Motor neuron (in vitro differentiated cells): ENCODE measurements around the gene ITIH4. TPM values are rescaled to one million over a fixed set of nuclear protein-coding genes. Genes with fewer than 3 reads are reported as not detected.

Experiments used
- ATAC-seq, 8 experiments: fragments of 200-7000 bp; cut with Tn5 transposase; replicated peaks in 6 of 8; 2 replicates each; pipeline ENCODE4 v1.8.0; 2021; ENCODE audit warnings: mild to moderate bottlenecking in 8 of 8, moderate library complexity in 8 of 8
- H3K27ac ChIP-seq, 2 donors: fragments of 250-450 bp; sonication (Bioruptor Pico); 2 replicates each; pipeline ENCODE4 v1.9.0; 2021; ENCODE audit warnings: antibody characterized with exemption in 2 of 2, mild to moderate bottlenecking in 2 of 2, moderate library complexity in 1 of 2
- H3K4me1 ChIP-seq, 2 donors: fragments of 250-450 bp; sonication (Bioruptor Pico); replicated peaks in 1 of 2; 2 replicates each; pipeline ENCODE4 v1.6.1; 2021; ENCODE audit warnings: antibody characterized with exemption in 2 of 2, mild to moderate bottlenecking in 2 of 2, moderate library complexity in 1 of 2
- H3K4me3 ChIP-seq, 5 donors: fragments of 250-450 bp; sonication (Bioruptor Pico); 2 replicates each; pipeline ENCODE4 v1.9.0; 2021; ENCODE audit warnings: antibody characterized with exemption in 5 of 5, mild to moderate bottlenecking in 5 of 5, moderate library complexity in 4 of 5
- WGBS, 10 experiments: fragments of 450-650 bp; shearing (Covaris generic); methylation state at CpG; one replicate each; pipeline ENCODE4 v1.0.0; 2022; 5-methylcytosine and 5-hydroxymethylcytosine counted together
- in situ Hi-C, 9 experiments: fragments of 400-800 bp; cut with MboI; loops; one replicate each; pipeline ENCODE4 v1.15.0; 2021; ENCODE audit warnings: low sequenced_read_pairs in 9 of 9, low pct_unique_long_range_greater_than_20kb in 2 of 9; ENCODE audit not compliant: unreplicated experiment in 9 of 9
- total RNA-seq, 8 experiments: library from RNA; unstranded; fragments of 300-600 nt; gene quantifications; 2 replicates each; pipeline versions ENCODE4 v1.2.3 to v1.2.4, GENCODE V29; 2022

ITIH4 gene
- total RNA-seq, 8 experiments from 2014 or later, result 1.4 to 7.0 (median 2.6) TPM

DNA sequence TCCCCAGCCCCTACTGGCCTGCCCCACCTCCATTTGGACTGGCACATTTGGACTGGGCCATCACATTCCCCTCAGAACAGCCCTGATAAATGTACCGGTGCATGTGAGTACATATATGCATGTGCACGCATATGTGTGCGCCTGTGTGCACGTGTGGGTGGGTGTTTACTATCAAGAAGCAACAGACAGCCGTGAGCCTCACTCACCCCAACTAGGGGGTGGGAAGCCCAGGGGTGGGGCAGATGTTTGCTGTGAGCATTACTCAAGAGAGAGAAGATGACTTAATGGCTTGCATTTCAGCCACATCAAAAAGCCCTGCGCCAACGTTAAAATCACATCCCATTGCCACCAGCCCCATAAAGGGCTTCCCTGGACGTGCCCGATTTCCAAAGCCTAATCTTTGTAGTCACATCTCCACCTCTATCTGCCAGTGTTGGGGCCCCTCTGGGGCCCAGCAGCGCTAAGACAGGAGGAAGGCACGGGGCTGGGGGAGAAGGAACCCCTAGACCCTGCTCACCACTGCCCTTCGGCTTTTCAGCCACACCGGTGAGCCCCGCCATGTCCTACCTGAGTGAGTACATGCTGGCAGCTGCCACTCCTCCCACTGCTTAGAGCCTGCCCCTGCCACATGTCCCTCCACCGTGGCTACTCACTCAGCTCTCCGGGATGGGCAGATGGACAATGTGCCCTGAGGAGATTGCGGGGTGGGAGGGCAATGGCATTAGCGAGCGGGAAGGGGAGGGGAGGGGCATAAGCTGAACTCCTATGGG lies 25.0 kb downstream of the ITIH4 start:
- peak in 3 of 8 experiments; percentile 34 to 69 (median 58) for ATAC-seq
- H3K4me3 ChIP-seq, result no peak overlapping the region
- no peak overlapping the region for H3K27ac ChIP-seq
- in situ Hi-C loops, result no loop called here
- 90 to 93% methylated on average over 2 to 3 of the region's 19 CpGs; no CpG with 5 or more reads in 8 of the 10 experiments for WGBS, 10 experiments
- no peaks in the 10 kb centered on the region for H3K4me1 ChIP-seq

- H3K4me3 ChIP-seq, result no peak overlapping the region
- H3K27ac ChIP-seq, result no peak overlapping the region
- H3K4me1 ChIP-seq, result no peaks in the 10 kb centered on the region
- no peak for ATAC-seq
- WGBS, 10 experiments, result 0 to 80% (median 60%) methylated on average over 1 to 5 of the region's 5 CpGs
- in situ Hi-C loops, result no loop called here
Observed at GRCh38 chr3:52801839-52802238, 28.6 kb downstream of the ITIH4 start.

DNA sequence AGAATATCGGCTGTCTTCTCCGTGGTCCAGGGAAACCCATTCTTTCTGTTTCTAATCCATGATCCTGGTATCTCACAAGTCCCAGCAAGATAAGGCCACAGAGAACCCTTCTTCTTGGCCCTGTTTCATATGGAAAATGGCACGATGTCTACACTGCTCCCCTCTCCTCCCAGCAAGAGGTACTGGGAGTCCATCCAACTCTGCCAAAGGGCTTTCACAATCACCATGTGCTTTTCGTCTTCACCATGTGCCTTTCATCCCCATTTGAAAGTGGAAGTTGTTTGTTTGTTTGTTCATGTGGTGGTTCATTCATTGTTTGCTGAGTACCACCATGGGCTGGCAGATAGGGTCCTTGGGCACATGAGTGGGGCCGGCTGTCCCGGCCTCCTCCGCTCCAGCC lies 30.4 kb downstream of the ITIH4 start:
- Histone ChIP-seq H3K4me3 (no peak overlapping the region), H3K27ac (no peak overlapping the region), H3K4me1 (no peaks in the 10 kb centered on the region)
- in situ Hi-C loops, result no loop called here
- no peak for ATAC-seq
- 33 to 94% (median 52%) methylated on average over 1 to 3 of the region's 7 CpGs; no CpG with 5 or more reads in 3 of the 10 experiments for WGBS, 10 experiments

- peak in 3 of 8 experiments; percentile 57 to 69 (median 67) for ATAC-seq
- in situ Hi-C loops, result no loop called here
- WGBS, 10 experiments, result 20 to 100% (median 60%) methylated on average over 1 to 6 of the region's 14 CpGs; no CpG with 5 or more reads in 3 of the 10 experiments
Observed at GRCh38 chr3:52798978-52799476, 31.4 kb downstream of the ITIH4 start.

GRCh38 chr3:52798376-52798977 lies 32.0 kb downstream of the ITIH4 start:
- in situ Hi-C loops, result no loop called here
- H3K4me1 ChIP-seq, result peaks cover 3 to 4% of the 10 kb centered on the region in 2 donors
- 93 to 100% methylated on average over 3 to 6 of the region's 10 CpGs; no CpG with 5 or more reads in 8 of the 10 experiments for WGBS, 10 experiments
- no peak overlapping the region for H3K27ac ChIP-seq
- H3K4me3 ChIP-seq, result no peak overlapping the region
- ATAC-seq, result peak in 1 of 8 experiments; percentile 21

More at GRCh38 chr3:52798978-52799476, 31.4 kb downstream of the ITIH4 start:
- H3K4me1 ChIP-seq, result peaks cover 3 to 4% of the 10 kb centered on the region in 2 donors
- H3K27ac ChIP-seq, result no peak overlapping the region
- no peak overlapping the region for H3K4me3 ChIP-seq

- ATAC-seq, result no peak
- 30 to 90% (median 58%) methylated on average over 2 of the region's 9 CpGs; no CpG with 5 or more reads in 7 of the 10 experiments for WGBS, 10 experiments
- H3K27ac ChIP-seq, result no peak overlapping the region
- in situ Hi-C loops, result no loop called here
- no peak overlapping the region for H3K4me3 ChIP-seq
- peaks cover 3 to 4% of the 10 kb centered on the region in 2 donors for H3K4me1 ChIP-seq
Observed at GRCh38 chr3:52796411-52796810, 34.1 kb downstream of the ITIH4 start.

GRCh38 chr3:52795298-52795900 lies 35.1 kb downstream of the ITIH4 start:
- Histone ChIP-seq H3K4me3 (no peak overlapping the region), H3K27ac (no peak overlapping the region), H3K4me1 (peaks cover 3 to 4% of the 10 kb centered on the region in 2 donors)
- no peak for ATAC-seq
- 20 to 90% (median 87%) methylated on average over 1 to 4 of the region's 9 CpGs; no CpG with 5 or more reads in 7 of the 10 experiments for WGBS, 10 experiments
- in situ Hi-C loops, result no loop called here

- H3K4me3 ChIP-seq, result no peak within 1 kb of the TSS
- 17 to 100% (median 66%) methylated on average over 1 to 4 of the region's 10 CpGs; no CpG with 5 or more reads in 3 of the 10 experiments for WGBS, 10 experiments
- in situ Hi-C loops, result no loop called here
- peak in 2 of 8 experiments; percentile 15 to 18 for ATAC-seq
- H3K27ac ChIP-seq, result no peak within 1 kb of the TSS
- peaks cover 3 to 4% of the 10 kb centered on the region in 2 donors for H3K4me1 ChIP-seq
Observed at GRCh38 chr3:52794612-52795099, 35.8 kb downstream of the ITIH4 start, which contains the start of gene ITIH3. Gene ITIH3, plus strand, starts transcription at chr3:52794796. Its CDS starts 8 bp downstream, at chr3:52794804.

- Histone ChIP-seq H3K27ac (no peak overlapping the region), H3K4me1 (peaks cover 3 to 4% of the 10 kb centered on the region in 2 donors), H3K4me3 (no peak overlapping the region)
- peak in 5 of 8 experiments; percentile 35 to 69 (median 46) for ATAC-seq
- in situ Hi-C loops, result no loop called here
- 43 to 100% (median 67%) methylated on average over 1 to 4 of the region's 9 CpGs; no CpG with 5 or more reads in 5 of the 10 experiments for WGBS, 10 experiments
Observed at GRCh38 chr3:52793702-52794611, 36.5 kb downstream of the ITIH4 start.

DNA sequence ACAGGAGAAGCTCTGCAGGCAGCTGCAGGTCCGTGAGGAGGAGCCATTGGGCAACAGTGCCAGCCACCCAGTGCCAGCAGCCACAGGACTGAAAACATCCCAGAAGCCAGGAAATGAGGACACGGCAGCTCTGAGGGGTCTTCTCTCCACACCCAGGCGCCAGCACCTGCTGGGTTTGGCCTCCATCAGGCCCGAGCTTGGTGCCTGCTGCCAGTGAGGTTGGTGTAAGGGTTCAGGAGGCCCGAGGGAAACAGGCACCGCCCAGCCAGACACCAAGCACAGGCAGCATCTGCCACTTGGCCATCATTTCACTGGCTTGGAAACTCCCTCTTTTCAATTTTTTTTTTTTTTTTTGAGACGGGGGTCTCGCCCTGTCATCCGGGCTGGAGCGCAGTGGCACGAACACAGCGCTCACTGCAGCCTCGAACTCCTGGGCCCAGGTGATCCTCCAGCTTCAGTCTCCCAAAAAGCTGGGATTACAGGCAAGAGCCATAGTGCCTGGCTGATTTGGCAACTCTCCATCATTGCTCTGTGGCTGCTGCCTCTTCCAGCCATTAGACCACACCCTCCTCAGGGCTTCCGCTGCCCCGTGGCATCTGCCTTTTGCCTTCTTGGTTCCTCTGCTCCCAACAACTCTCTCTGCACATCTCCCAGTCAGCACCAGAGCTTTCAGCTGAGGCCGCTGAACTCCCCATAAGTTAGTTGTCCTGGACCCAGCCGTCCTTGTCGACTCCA lies 37.3 kb downstream of the ITIH4 start:
- H3K4me3 ChIP-seq, result no peak overlapping the region
- in situ Hi-C loops, result no loop called here
- H3K4me1 ChIP-seq, result peaks cover 3 to 4% of the 10 kb centered on the region in 2 donors
- WGBS, 10 experiments, result 17 to 100% (median 80%) methylated on average over 2 to 10 of the region's 18 CpGs; no CpG with 5 or more reads in 3 of the 10 experiments
- no peak overlapping the region for H3K27ac ChIP-seq
- peak in 3 of 8 experiments; percentile 60 to 86 (median 73) for ATAC-seq

DNA sequence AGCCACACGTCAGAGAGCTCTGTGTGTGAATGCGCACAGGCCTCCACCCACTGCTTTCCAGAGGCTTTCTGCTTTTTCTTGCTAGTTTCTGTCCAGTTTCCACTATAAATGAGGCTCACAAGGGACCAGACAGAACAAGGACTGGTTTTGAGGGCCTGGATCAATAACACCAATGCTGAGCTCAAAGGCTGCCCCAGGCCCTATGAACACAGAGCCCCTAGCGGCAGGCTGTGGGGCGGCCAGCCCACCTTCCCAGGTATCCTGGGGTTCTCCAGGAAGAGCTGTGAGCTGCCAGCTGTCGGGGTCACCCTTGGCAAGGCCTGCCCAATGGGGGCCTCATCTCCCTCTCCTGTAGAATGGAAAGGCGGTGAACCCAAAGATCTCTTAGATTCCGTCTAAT lies 38.1 kb downstream of the ITIH4 start:
- peaks cover 3 to 4% of the 10 kb centered on the region in 2 donors for H3K4me1 ChIP-seq
- no peak overlapping the region for H3K27ac ChIP-seq
- WGBS, 10 experiments, result 47 to 100% (median 90%) methylated on average over 1 to 3 of the region's 7 CpGs; no CpG with 5 or more reads in 3 of the 10 experiments
- H3K4me3 ChIP-seq, result no peak overlapping the region
- ATAC-seq, result peak in 1 of 8 experiments; percentile 25
- in situ Hi-C loops, result no loop called here
